PC-9 (cell line): ENCODE measurements around the gene COL23A1. TPM values are rescaled to one million over a fixed set of nuclear protein-coding genes. Genes with fewer than 3 reads are reported as not detected.

Source experiments
- BruUV-seq: library from RNA; stranded (reverse); fragments of 400-500 nt; replicated peaks from 2 replicates; lab custom pipeline; 2021; lab: Mats Ljungman, UMichigan
- CTCF ChIA-PET: fragments of 300-600 bp; sonication (Branson Sonifier 250); formaldehyde crosslinking; loops from one replicate; lab custom pipeline; 2022; ENCODE audit warnings: antibody characterized with exemption; lab: Charles Lee
- POLR2A ChIA-PET: fragments of 300-600 bp; sonication (Branson Sonifier 250); formaldehyde crosslinking; loops from one replicate; lab custom pipeline; 2022; ENCODE audit warnings: antibody characterized with exemption; ENCODE audit not compliant: unreplicated experiment; lab: Charles Lee
- DNase-seq, 2 experiments: peaks; one replicate each; pipeline versions ENCODE4 v3.0.0 to v3.0.0-alpha.2; 2015 to 2022; ENCODE audit warnings: mixed read lengths in 1 of 2
- H2AFZ ChIP-seq: fragments of 200-600 bp; sonication (generic); 2 replicates; pipeline ENCODE4 v1.8.1; 2017; ENCODE audit warnings: antibody characterized with exemption
- H3F3A ChIP-seq: fragments of 200-600 bp; sonication (generic); 2 replicates; pipeline ENCODE4 v1.8.1; 2017; ENCODE audit warnings: antibody characterized with exemption, mild to moderate bottlenecking, low read depth; ENCODE audit not compliant: insufficient read depth
- H3K27ac ChIP-seq: fragments of 200-600 bp; sonication (generic); 2 replicates; pipeline ENCODE4 v1.6.1; 2016; ENCODE audit warnings: mixed run types
- H3K27me3 ChIP-seq: fragments of 200-600 bp; sonication (generic); 2 replicates; pipeline ENCODE4 v1.6.1; 2016; ENCODE audit warnings: low read depth, mixed run types; ENCODE audit not compliant: insufficient read depth
- H3K36me3 ChIP-seq: fragments of 200-600 bp; sonication (generic); 2 replicates; pipeline ENCODE4 v1.6.1; 2016; ENCODE audit warnings: low read depth, mixed run types
- H3K4me1 ChIP-seq: fragments of 200-600 bp; sonication (generic); replicated peaks from 2 replicates; pipeline ENCODE4 v1.6.1; 2016; ENCODE audit warnings: mixed run types; ENCODE audit not compliant: insufficient read depth
- H3K4me2 ChIP-seq: fragments of 200-600 bp; sonication (generic); 2 replicates; pipeline ENCODE4 v1.6.1; 2017; ENCODE audit warnings: mixed run types
- H3K4me3 ChIP-seq: fragments of 200-600 bp; sonication (generic); 2 replicates; pipeline ENCODE4 v1.6.1; 2016; ENCODE audit warnings: mixed run types
- H3K79me2 ChIP-seq: fragments of 200-600 bp; sonication (generic); 2 replicates; pipeline ENCODE4 v1.6.1; 2017; ENCODE audit warnings: low read depth, mixed run types
- H3K9me2 ChIP-seq: fragments of 200-600 bp; sonication (generic); 2 replicates; pipeline ENCODE4 v1.8.1; 2017; ENCODE audit warnings: mild to moderate bottlenecking; ENCODE audit not compliant: insufficient read depth
- H3K9me3 ChIP-seq: fragments of 200-600 bp; sonication (generic); 2 replicates; pipeline ENCODE4 v1.8.1; 2016; ENCODE audit warnings: low read depth; ENCODE audit not compliant: insufficient read depth
- H4K20me1 ChIP-seq: fragments of 200-600 bp; sonication (generic); 2 replicates; pipeline ENCODE4 v1.8.1; 2017; ENCODE audit not compliant: insufficient read depth
- EZH2 ChIP-seq: fragments of 200-600 bp; sonication (generic); IDR thresholded peaks from 2 replicates; pipeline ENCODE4 v1.8.0; 2017; ENCODE audit warnings: antibody characterized with exemption, low read depth
- intact Hi-C: fragments of 100-400 bp; cut with micrococcal nuclease; formaldehyde crosslinking; loops from one replicate; pipeline ENCODE4 v1.10.0; 2022; ENCODE audit not compliant: unreplicated experiment
- total RNA-seq: library from RNA; stranded (reverse); gene quantifications from 2 replicates; pipeline ENCODE4 v1.2.3, GENCODE V29; 2021
- TF ChIP-seq, protein P1 (sequence below): fragments of 200-600 bp; sonication (generic); conservative IDR thresholded peaks from 2 replicates; pipeline ENCODE4 v1.6.1; 2017; ENCODE audit warnings: mixed run types, antibody characterized with exemption, mild to moderate bottlenecking, moderate library complexity

Gene COL23A1
- total RNA-seq, 1 experiment from 2014 or later = not detected

DNA sequence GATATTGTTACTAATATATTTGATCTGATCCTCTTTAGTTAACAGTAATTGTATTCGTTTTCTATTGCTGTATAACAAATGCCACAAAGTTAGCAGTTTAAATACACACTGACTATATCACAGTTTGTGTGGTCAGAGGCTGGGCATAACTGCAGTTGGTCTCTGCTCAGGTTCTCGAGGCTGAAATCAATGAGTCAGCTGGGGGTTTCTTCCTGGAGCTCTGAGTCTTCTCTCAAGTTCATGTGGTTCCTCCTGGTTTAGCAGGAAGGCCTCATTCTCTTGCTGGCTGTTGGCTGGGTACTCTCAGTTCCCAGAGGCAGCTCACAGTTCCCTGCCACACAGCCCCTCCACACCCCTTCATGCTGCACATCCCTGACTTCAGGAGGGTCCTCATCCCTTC lies 20.7 kb downstream of the COL23A1 start:
- H3K27ac ChIP-seq = no peak overlapping the region
- no peak for DNase-seq
- no peaks in the 10 kb centered on the region for H3K4me1 ChIP-seq
- peaks cover 100% of the 10 kb centered on the region for H3K27me3 ChIP-seq
- TF ChIP-seq EZH2 = no peak
- TF ChIP-seq, protein P1, sequence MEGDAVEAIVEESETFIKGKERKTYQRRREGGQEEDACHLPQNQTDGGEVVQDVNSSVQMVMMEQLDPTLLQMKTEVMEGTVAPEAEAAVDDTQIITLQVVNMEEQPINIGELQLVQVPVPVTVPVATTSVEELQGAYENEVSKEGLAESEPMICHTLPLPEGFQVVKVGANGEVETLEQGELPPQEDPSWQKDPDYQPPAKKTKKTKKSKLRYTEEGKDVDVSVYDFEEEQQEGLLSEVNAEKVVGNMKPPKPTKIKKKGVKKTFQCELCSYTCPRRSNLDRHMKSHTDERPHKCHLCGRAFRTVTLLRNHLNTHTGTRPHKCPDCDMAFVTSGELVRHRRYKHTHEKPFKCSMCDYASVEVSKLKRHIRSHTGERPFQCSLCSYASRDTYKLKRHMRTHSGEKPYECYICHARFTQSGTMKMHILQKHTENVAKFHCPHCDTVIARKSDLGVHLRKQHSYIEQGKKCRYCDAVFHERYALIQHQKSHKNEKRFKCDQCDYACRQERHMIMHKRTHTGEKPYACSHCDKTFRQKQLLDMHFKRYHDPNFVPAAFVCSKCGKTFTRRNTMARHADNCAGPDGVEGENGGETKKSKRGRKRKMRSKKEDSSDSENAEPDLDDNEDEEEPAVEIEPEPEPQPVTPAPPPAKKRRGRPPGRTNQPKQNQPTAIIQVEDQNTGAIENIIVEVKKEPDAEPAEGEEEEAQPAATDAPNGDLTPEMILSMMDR = no peak
- H3K36me3 ChIP-seq = no peaks in the 10 kb centered on the region
- no peak overlapping the region for H2AFZ ChIP-seq
- no peaks in the 10 kb centered on the region for H4K20me1 ChIP-seq
- no peak overlapping the region for H3K4me3 ChIP-seq
- POLR2A ChIA-PET = no interaction called here
- intact Hi-C loops = no loop called here
- H3K79me2 ChIP-seq = no peaks in the 10 kb centered on the region
- no peaks in the 10 kb centered on the region for H3K9me2 ChIP-seq
- no peaks in the 10 kb centered on the region for H3F3A ChIP-seq
- no peak overlapping the region for H3K4me2 ChIP-seq
- BruUV-seq = no TSS peak
- H3K9me3 ChIP-seq = no peaks in the 10 kb centered on the region
- CTCF ChIA-PET = no interaction called here

DNA sequence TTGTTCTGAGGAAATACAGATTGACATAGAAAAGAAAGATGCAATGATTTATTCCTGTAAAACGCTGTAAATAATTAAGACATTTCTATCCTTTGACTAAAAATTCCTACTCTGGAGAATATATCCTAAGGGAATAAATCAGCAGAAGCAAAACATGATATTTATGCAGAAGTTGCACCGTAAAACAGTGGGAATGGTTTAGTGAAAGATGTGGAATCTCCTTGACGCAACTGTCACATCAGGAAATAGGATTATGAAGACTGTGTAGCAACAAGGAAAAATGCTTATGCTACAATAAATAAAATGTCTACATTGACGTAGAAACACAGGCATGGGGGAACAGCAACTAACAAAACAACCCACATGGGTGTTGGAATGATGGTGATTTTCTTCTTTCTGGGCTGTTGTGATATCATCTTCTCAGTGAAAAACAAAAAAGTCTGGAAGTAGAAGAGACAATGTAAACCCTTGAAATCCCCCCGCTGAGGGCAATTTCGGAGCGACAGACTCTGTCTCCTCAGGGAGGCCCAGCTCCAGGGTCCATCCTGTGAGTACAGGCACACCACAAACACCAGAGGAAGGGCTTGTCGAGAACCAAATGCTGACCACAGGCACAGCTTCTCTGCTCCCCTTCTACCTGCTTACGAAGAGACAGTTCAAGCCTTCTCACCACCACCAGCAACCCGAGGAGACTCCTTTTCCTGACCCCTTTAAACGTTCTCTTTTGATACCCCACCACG lies 25.2 kb downstream of the COL23A1 start:
- intact Hi-C loops = no loop called here
- peaks cover 91% of the 10 kb centered on the region for H3K27me3 ChIP-seq
- TF ChIP-seq EZH2 = no peak
- TF ChIP-seq, protein P1 = no peak
- H3F3A ChIP-seq = no peaks in the 10 kb centered on the region
- no peaks in the 10 kb centered on the region for H3K9me2 ChIP-seq
- no peaks in the 10 kb centered on the region for H3K79me2 ChIP-seq
- H3K4me2 ChIP-seq = no peak overlapping the region
- ChIA-PET POLR2A (no interaction called here), CTCF (no interaction called here)
- no peaks in the 10 kb centered on the region for H3K36me3 ChIP-seq
- H3K4me1 ChIP-seq = no peaks in the 10 kb centered on the region
- no peak overlapping the region for H2AFZ ChIP-seq
- no peaks in the 10 kb centered on the region for H3K9me3 ChIP-seq
- H3K4me3 ChIP-seq = no peak overlapping the region
- H4K20me1 ChIP-seq = no peaks in the 10 kb centered on the region
- DNase-seq = no peak
- BruUV-seq = no TSS peak
- no peak overlapping the region for H3K27ac ChIP-seq

DNA sequence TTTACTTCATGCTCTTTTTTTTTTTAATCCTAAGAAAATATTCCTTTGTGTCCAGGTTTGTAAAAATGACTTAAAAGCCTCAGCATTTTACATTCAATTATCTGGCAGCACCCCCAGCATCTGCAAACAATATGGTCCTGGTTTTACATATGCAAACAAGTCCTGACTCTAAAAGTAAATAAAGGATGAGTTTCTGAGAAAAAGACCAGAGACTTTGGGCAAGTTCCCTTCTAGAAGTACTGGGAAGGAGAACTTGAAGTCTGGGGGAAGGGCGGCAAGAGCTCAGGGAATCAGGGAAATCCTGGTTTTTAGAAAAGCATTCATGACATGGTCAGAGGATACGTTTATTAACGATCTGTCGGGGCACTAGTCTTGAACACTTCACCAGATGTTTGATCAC lies 25.8 kb downstream of the COL23A1 start:
- no peak overlapping the region for H2AFZ ChIP-seq
- no peaks in the 10 kb centered on the region for H3K9me3 ChIP-seq
- intact Hi-C loops = no loop called here
- CTCF ChIA-PET = no interaction called here
- H3K36me3 ChIP-seq = no peaks in the 10 kb centered on the region
- peaks cover 88% of the 10 kb centered on the region for H3K27me3 ChIP-seq
- H3K79me2 ChIP-seq = no peaks in the 10 kb centered on the region
- DNase-seq = no peak
- no peaks in the 10 kb centered on the region for H3K9me2 ChIP-seq
- TF ChIP-seq EZH2 = no peak
- TF ChIP-seq, protein P1 = no peak
- H3K4me1 ChIP-seq = no peaks in the 10 kb centered on the region
- BruUV-seq = no TSS peak
- H3K27ac ChIP-seq = no peak overlapping the region
- no peaks in the 10 kb centered on the region for H4K20me1 ChIP-seq
- H3K4me2 ChIP-seq = no peak overlapping the region
- H3K4me3 ChIP-seq = no peak overlapping the region
- H3F3A ChIP-seq = no peaks in the 10 kb centered on the region
- POLR2A ChIA-PET = no interaction called here
